Renal cortex interstitium (tissue), 11 donors: ENCODE data around the gene E2F1. TPM values are rescaled to one million over a fixed set of nuclear protein-coding genes. Genes with fewer than 3 reads are reported as not detected.

ENCODE experiments used
- DNase-seq, 11 donors: peaks; one replicate each; pipeline ENCODE4 v3.0.0-alpha.2; 2013; ENCODE audit warnings: low read depth in 9 of 11, low spot score in 4 of 11; ENCODE audit errors: extremely low read depth in 1 of 11
- polyA plus RNA-seq, 3 donors: library from polyadenylated mRNA; unstranded; fragments of 120-200 nt; gene quantifications; one replicate each; pipeline ENCODE4 v1.2.1, GENCODE V29; 2013; ENCODE audit not compliant: insufficient read length in 3 of 3

E2F1 gene
- polyA plus RNA-seq, 3 donors = 10.7 to 15.6 (median 12.1) TPM

DNA sequence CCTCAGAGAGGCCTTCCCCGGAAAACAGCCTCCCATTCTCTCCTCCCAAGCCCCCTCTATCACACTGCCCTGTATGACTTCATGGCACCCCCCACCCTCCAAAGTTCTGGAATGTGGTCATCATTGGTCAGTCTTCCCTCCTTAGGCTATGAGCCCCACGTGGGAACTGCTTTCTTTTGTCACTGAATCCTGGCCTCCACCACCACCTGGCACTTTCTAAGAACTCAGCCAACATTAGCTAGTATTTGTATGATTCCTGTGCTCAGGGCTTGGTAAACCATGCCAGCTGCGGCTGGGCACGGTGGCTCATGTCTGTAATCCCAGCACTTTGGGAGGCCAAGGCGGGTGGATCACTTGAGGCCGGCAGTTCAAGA, 8.4 kb upstream of the E2F1 start:
- no peak for DNase-seq

DNA sequence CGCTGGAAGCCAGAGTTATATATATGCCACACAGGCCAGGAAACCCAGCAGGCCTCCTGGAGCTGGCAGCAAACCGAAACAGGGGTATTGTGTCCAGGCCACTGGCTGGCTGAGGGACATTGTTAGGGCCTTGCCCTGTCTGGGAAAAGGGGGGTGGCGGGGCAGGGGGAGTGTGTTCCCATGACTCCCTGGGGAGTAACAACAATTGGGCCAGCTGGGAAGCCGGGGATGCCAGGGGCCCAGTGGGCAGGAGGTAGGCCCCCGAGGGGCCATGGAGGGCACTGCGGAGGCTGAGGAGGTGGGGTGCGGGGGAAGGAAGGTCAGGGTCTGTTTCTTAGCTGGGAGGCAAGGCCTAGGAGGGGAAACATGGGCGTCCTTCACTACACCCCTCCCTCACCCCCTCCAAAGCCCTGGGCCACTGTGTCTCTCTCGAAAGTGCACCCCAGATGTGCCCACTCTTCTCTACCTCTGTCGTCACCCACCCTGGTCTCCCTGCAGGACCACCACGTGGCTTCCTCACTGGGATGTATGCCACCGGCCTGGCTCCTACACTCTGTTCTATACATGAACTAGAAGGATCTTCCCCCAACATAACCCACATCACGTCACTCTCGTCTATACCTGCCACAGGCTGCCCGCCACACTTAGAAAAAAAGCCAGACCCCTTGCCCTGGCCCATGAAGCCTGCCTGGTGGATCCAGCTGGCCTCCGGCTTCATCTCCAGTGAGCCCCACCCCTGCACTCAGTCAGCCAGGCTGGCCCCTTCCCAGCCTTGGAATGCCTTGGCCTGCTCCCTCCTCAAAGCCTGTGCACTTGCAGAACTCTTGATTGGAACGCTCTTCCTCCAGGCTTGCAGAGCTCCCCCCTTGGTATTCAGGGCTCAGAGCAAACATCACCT, 7.8 kb upstream of the E2F1 start:
- no peak for DNase-seq

- no peak for DNase-seq
These were observed 7.1 kb upstream of the E2F1 start for GRCh38 chr20:33693289-33693688.

DNA sequence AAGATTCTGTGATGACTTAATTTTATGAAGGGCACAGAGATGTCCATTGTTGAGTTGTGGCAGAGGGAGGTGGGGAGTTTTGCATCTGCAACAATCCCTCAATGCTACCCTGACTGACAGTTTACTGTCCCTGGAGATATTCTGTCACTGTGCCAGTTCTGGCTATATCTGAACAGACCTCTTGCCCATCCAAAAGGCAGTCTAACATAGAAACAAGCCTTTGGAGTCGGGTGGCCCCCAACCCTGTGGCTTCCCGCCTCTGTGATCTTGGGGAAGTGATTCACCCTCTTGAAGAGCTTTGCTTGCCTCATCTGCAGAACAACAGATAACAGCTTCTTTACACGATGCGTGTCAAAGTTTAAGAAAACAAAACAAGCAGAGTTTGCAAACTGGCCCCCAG, 3.8 kb upstream of the E2F1 start:
- DNase-seq = no peak

DNA sequence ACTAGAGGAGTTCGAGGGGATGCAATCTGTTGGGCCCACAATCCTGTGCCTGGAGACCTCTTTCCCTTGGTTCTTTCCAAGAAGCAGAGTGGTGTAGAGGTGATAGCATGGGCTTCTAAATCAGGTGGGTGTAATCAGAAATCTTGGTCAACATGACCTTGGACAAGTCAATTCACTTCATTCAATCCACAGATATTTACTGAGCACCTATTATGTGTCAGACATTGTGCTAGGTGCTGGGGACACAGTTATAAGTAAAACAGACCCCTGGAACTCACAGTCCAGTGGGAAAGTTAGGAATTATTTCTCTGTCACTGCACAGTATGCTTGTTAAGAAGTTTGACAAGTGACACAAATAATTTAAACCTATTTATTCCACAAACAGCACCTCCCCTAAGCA, 3.3 kb upstream of the E2F1 start:
- DNase-seq = no peak

GRCh38 chr20:33688938-33689424, 2.8 kb upstream of the E2F1 start:
- no peak for DNase-seq

GRCh38 chr20:33687993-33688937, 2.1 kb upstream of the E2F1 start:
- DNase-seq = no peak

DNA sequence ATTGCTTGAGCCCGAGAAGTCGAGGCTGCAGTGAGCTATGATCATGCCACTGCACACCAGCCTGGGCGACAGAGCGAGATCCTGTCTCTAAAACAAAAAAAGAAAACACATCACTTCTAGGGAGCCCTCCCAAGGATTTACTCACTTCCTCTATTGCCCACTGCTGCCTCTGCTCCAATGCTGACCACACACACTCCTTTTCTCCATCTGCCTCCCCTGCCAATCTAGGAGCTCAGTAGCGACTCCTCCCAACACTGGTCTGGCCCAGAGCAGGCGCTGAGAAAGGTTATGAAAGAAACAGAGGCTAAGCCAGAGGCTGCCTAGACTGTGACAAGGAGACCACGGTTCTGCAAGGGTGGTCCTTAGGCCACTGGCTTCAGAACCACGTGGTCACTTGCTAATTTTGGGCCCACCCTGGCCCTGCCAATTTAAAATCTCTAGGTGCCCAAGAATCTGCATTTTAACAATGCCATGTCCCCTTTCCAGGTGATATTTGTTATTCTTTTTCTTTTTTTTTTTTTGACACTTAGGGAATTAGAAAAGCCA, 1.3 kb upstream of the E2F1 start:
- DNase-seq = no peak

DNA sequence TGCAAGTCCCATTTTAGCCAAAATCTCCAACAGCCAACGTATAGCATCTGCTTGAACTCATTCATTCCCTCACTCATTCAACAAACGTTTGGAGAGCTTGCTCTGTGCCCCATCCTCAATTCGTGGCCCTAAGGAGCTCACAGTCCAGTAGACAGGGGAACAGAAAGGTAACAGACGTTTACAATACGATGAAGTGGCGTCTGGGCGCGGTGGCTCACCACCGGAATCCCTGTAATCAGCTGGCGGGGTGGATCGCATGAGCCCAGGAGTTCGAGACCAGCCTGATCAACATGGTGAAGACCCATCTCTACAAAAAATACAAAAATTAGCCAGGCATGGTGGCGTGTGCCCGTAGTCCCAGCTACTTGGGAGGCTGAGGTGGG, 790 bp upstream of the E2F1 start:
- DNase-seq = no peak

DNA sequence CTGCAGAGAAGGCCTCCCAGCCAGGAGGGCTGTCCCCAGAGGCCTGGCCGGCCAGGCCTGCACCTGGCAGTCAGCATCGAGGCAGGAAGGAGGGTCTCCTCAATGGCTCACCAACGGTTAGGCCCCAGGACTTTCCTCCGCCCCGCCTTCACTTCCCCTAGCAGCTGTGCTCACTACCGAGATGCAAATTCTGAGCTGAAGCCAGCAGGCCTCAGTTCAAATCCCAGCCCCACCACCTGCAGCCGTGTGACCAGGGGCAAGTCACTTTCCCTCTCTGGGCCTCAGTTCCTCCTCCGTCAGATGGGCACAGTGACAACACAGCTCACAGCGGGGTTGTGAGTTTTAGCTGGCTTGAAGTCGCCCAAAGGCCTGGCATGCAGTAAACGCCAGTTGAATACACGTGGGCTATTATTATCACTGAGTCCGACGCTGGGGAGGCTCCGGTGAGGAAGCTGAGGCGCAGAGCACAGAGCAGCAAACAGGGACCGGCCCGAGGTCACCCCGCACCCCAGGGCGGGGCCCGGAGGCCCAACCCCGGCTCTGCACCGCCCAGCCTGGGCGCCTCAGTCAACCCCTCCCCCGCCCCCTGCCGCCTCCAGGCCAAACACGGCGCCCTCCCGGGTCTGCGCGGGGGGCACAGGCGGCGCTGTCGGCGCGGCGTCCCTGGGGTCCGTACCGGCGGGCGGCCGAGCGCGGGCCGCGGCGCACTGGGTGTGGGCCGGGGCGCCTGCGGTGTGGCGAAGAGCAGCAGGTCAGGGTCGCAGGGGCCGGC, 671 bp downstream of the E2F1 start:
- no peak for DNase-seq

DNA sequence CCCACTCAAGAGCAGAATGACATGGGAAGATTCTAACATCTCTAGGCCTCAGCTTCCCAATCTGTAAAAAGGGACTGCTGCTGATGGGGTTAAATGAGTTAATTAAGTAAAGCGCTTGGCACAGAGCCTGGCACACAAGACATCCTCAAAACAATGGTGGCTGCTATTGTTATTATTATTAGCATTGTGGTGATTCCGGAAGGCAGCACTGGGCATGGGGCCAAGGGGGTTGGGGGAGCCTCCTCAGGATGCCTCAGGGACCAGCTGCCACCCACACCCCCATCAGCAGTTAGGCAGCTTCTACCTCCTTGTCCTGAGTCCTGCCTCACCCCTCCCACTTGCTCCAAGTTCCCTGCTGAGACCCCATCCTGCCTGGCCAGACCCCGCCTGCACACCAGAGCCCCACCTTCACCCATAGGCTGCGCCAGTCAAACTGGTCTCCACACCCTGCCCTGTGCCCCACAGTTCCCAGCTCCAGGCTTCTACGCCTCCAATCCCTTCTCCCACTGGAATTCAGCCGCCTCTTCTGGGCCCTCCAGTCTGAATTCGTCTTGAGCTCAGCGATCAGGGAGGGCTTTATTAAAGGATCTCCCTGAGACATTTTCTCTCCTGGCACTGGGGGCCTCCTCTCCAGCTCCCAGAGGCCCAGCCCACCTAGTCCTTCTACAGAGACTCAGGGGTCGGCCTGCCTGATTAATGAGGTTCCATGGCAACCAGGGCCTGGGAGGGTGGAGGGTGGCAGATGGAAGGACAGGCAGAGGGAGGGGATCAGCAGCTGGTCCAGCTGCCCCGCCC, 1.5 kb downstream of the E2F1 start:
- DNase-seq = no peak

DNA sequence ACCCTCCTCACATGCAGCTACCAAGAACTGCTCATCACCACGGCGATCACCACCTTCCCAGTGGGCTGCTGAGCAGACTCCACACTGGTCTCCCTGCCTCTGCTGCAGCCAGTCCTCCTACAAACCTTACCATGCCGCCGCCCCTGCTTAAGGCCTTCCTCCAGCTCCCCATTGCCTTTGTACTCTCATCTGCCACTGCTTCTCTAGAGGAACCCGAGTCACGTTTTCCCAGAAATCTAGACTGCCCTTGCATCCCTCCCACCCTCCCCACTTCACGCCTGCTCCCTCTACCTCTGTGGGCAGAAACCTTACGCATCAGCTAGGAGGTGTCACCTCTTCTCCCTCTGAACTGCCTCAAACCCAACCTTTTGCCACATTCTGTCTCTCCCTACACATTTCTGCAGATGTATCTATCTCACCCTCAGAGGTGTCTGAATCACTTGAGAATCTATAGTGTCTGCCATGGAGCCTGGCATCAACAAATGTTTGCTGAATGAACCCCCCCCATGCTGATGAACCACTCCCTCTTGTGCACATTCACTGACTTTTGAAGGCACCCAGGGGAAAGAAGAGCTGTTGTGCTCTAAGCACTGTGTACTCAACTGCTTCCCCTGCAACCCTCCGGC, 4.3 kb downstream of the E2F1 start:
- DNase-seq = no peak

DNA sequence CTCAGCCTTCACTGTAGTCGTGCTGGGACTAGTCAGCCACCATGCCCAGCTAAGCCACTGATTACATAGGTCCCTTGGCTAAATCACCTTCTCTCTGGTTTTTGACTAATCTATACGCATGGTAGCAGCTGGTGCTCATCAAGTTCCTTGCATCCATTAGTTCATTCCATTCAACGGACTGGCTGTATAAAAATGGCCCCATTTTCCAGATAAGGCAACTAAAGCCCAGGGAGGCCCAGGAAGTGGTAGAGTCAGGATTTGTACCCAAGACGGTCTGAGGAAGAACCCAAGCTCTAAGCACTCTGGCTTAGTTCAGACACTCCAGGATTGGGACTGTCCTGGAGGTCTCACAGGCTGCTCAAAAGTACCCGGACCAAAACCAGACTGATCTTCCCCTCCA, 4.9 kb downstream of the E2F1 start:
- no peak for DNase-seq

- DNase-seq = no peak
These were observed 5.5 kb downstream of the E2F1 start for GRCh38 chr20:33680686-33681085.

DNA sequence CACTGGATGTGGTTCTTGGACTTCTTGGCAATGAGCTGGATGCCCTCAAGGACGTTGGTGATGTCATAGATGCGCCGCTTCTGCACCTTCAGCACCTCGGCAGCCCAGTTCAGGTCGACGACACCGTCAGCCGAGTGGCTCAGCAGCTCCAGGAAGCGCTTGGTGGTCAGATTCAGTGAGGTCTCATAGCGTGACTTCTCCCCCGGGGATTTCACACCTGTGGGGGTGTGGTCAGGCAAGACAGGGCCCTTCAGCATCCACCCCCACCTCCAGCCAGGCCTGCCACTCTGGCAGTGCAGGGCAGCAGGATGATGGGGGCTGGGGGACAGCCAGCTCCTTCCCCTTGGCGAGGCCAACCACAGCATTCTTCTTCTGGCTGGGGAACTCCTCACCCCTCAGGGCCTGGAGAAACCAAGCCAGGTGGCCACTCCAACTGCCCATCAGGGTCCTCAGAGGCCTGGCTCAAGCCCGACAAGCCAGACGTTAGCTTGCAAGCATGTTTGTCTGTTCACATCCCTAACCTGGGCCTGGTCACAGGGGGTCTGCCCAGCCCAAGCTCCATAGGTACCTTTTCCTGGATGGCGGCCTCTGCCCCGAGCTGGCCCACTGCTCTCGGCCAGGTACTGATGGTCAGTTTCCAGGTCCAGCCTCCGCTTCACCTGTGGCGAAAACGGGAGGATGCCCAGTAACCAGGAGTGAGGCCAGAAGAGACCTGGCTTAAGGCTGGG, 6.3 kb downstream of the E2F1 start:
- no peak for DNase-seq

- DNase-seq = no peak
These were observed 8.0 kb downstream of the E2F1 start for GRCh38 chr20:33677991-33678702.
